GM21825 (cell line): ENCODE data around the gene DPP10.

Experiments used
- ATAC-seq: cut with Tn5 transposase; IDR thresholded peaks from one replicate; pipeline ENCODE4 v1.9.1; 2021; ENCODE audit warnings: mild to moderate bottlenecking, moderate library complexity; ENCODE audit not compliant: unreplicated experiment

Gene DPP10

DNA sequence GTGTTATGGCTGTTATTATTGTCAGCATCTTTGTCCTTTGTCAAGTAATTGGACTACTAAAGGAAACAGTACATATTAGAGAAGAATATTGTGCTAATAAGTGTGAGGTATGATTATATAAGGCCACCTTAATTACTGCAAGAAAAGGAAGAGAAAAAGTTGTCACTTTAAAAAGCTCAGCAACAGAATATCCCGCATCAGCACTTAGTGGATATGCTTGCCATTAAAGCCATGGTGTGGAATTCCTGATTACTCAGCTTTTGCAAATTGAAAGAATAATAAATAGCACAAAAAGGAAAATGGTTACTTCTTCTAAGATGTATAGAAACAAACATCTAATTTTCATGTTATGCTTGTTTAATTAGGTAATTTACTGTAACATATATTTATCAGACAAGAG is 347.5 kb downstream of the DPP10 start:
- ATAC-seq = no peak

DNA sequence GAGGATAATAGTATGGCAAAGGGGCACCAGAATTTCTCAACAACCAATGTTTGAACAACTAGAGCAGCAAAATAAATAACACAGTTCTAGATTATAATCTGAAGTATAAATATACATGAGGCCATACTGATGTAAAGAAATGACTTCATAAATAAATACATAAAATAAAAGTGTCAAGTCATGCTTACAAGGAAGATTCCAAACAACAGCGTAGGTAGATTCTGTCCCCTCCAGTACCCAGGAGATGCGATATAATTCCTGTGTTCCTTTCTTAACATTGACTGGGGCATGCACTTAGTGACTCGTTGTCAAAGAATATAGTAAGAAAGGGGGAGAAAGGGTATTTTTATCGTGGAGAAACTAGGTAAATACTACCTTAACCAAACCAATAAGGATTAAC is 355.1 kb downstream of the DPP10 start:
- no peak for ATAC-seq

- ATAC-seq = no peak
Observed at GRCh38 chr2:114797942-114798341, 355.5 kb downstream of the DPP10 start.

GRCh38 chr2:114800371-114800770 is 357.9 kb downstream of the DPP10 start:
- ATAC-seq = no peak

DNA sequence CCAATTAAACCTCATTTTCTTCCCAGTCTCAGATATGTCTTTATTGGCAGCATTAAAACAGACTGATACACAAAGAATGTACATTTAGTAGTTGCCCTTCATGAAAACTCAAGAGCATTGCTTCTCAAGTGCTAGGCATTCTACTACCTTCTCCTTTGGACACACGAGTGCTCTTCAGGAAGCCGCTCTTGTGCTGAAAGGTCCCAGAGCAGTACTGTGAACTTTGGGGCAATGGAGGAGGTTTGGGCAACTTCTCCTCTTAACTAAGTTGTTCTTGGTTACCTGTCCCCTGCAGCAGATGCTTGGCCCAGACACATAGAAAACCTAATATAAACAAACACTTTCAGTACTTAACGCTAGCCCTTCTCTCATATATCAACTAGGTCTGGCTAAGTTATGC is 362.8 kb downstream of the DPP10 start:
- ATAC-seq = no peak

DNA sequence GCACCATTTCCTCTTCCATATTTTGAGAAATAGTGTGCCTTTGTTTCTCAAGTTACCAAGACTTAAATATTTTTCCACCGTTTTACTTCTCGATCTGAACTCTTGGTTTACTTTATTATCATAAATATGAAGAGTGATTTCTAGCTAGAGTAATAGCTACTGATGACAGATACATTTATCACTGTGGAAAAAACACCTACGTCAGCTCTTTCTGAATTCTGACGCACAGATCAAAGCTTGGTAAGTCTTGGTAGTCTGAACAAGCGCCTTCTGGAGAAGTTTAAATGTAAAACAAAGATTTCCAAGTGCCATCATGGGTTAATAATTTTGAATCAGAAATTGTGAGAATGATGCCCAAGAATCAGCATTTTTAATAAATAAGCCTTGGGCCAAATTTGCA is 367.7 kb downstream of the DPP10 start:
- ATAC-seq = no peak

DNA sequence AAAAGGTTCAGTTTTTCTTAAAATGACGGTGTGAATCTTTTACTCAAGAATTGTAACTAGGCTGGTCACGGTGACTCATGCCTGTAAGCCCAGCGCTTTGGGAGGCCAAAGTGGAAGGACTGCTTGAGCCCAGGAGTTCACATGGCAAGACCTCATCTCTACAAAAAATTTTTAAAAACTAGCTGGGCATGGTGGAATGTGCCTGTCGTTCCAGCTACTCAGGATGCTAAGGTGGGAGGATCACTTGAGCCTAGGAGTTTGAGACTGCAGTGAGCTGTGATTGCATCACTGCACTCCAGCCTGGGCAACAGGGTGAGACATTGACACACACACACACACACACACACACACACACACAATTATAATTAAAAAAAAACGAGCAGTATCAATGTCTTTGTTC is 369.8 kb downstream of the DPP10 start:
- ATAC-seq = no peak

DNA sequence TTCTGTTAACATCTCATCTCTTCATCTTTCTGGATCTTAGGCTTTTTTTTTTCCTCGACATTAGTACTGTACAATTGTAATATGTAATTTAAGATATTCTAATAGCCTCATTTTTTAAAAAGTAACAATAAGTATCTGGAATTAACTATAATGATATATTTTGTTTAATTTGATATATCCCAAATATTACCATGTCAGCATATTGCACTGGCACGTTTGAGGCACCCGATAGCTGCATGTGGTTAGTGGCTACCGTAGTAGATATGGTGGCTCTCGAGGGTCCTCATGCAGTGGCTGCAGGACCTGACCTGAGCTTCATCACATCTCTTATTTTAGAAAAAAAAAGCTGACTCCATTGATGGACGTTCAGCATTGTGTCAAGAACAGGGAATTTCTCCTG is 371.9 kb downstream of the DPP10 start:
- no peak for ATAC-seq

DNA sequence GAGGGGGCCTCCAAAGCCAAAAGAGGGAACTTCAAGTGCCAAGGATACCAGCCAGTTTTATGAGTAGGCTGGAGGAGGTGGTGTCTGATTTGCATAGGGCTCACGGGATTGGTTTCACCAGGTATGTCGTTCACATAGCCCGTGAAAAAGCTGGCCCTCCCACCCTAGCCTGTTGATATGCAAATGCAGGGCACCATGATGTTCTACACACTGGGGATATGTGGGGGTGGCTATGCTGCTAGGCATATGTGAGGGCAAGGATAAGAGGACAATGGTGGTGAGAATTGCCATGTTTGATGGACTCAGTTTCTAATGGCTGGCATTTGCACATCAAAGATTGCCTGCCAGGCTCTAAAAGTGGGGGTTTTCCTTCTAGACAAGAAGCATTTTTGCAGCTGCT is 378.6 kb downstream of the DPP10 start:
- no peak for ATAC-seq

GRCh38 chr2:114843963-114844362 is 401.5 kb downstream of the DPP10 start:
- no peak for ATAC-seq

DNA sequence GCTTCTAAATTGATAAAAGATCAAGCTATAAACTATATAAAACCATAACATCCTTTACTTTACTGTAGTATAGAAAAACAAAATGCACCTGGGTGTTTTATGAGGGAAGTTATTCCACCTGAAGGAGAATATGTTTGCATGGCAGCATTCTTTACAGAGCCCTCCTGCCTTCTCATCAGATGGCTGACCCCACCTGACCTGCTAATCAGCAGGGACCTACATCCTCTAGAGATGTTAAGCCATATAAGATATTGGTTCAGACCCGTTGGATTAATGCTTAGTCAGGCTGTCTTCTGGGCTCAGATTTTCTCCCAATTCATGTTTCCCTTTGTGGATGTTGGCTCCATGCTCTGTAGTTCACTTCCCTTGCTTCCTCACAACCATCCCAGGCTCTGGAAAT is 414.8 kb downstream of the DPP10 start:
- no peak for ATAC-seq

- no peak for ATAC-seq
Observed at GRCh38 chr2:114859726-114860510, 417.5 kb downstream of the DPP10 start.

- ATAC-seq = no peak
Observed at GRCh38 chr2:114862243-114862642, 419.8 kb downstream of the DPP10 start.

DNA sequence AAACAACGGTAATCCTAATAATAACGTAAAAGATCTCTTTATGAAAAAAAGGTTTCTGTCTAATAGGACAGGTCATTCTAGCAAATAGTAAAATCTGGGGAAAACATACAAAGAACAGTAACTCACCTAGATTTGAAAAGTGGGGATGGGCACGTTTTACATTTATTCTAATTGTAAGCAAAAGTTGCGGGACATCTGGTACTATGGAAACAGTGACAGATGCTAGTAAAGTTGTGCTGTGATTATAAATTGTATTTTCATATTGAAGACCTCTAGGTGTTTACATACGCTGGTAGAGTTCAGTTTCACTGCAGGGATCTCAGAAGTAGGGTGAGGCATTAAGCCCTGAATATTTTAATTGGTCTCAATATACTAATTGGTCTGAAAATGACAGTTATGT is 422.5 kb downstream of the DPP10 start:
- no peak for ATAC-seq

- ATAC-seq = no peak
Observed at GRCh38 chr2:114880046-114880445, 437.6 kb downstream of the DPP10 start.

GRCh38 chr2:114919985-114920384 is 477.5 kb downstream of the DPP10 start:
- no peak for ATAC-seq

DNA sequence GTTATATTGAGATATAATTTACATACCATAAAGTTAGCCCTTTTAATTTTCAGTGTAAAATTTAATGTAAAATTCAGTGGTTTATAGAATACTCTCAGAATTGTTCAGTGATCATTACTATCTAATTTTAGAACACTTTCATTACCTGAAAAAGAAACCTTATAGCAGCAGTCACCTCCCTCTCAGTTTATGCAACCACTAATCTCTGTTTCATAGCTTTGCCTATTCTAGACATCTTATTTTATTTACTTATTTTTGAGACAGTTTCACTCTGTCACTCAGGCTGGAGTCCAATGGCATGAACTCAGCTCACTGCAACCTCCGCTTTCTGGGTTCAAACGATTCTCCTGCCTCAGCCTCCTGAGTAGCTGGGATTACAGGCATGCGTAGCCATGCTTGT is 479.6 kb downstream of the DPP10 start:
- ATAC-seq = no peak

DNA sequence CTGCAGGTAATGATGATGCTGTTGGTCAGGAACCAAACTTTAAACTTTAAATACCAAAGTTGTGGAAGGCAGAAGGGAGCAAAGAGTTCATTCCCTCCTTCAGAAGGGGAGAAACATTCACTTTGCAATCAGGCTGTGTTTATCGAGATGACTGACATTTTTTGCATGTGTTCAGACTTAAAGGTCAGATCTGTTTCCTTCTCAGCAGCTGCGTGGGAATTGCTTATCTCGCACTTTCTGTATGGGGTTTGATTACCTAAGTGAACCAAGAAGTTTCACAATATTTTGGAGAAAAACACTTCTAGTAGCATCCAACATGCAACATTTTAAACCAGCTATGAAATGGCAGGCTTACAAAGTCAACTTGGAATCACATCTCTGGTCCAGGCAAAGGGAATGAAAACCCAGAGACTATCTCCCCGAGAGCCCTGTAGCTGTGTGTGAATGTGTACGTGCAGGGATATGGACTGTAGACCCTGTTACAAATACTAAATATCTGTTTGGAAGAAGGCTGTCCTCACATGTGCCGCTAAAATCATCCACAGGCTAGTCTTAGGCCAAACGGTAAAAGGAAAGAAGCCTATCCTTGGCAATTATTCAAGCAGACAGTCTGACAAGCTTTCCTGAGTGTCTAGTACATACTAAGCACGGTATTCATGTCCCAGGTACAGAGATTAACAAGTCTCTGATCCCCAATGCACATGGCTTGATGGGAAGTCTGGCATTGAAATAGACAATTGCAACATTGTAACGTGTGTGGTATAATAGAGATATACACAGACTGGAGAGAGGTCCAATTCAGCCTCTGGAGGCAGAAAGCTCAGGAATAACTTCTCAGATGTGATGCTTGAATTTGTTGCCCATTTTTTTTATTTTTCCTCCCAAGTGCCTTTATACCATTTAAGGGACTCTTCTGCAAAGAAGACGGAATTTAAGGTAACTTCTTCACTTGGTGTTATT is 483.1 kb downstream of the DPP10 start:
- ATAC-seq = no peak

- no peak for ATAC-seq
Observed at GRCh38 chr2:114926303-114926702, 483.9 kb downstream of the DPP10 start.

DNA sequence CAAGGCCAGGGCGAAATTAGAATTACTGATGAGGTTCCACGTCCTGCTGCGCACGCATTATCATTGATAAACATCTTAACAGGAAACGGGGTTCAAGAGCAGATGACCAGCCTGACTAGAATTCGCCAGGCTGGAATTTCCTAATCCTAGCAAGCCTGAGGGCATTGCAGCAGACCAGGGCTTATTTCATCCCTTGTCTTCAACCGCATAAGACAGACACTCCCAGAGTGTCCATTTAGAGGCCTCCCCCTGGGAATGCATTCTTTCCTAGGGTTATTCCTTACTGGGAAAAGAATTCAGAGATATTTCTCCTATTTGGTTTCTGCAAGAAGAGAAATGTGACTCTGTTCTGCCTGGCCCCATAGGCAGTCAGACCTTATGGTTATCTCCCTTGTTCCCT is 486.8 kb downstream of the DPP10 start:
- ATAC-seq = no peak

GRCh38 chr2:114933671-114934241 is 491.3 kb downstream of the DPP10 start:
- no peak for ATAC-seq

- no peak for ATAC-seq
Observed at GRCh38 chr2:114935031-114935430, 492.6 kb downstream of the DPP10 start.
